IMR-90 (cell line): ENCODE measurements around the gene SHISA2.

Experiments
- BHLHE40 ChIP-seq: fragments of 150-350 bp; IDR thresholded peaks from 2 replicates; pipeline ENCODE4 v1.6.1; 2016; ENCODE audit warnings: mild to moderate bottlenecking, low read depth, low read length
- CEBPB ChIP-seq: IDR thresholded peaks from 2 replicates; pipeline ENCODE4 v1.6.1; 2012; ENCODE audit warnings: low read depth, low read length, improper control_type of control experiment
- MAFK ChIP-seq: IDR thresholded peaks from 2 replicates; pipeline ENCODE4 v1.6.1; 2012; ENCODE audit warnings: low read depth, low read length, improper control_type of control experiment
- MAZ ChIP-seq: IDR thresholded peaks from 2 replicates; pipeline ENCODE4 v1.6.1; 2012; ENCODE audit warnings: low read depth, mild to moderate bottlenecking, low read length, improper control_type of control experiment, moderate library complexity, borderline replicate concordance
- NFE2L2 ChIP-seq: fragments of 150-350 bp; IDR thresholded peaks from 2 replicates; pipeline ENCODE4 v1.6.1; 2016; ENCODE audit warnings: low read depth, mild to moderate bottlenecking, low read length
- POLR2A ChIP-seq: IDR thresholded peaks from 2 replicates; pipeline ENCODE4 v1.6.1; 2012; ENCODE audit warnings: mild to moderate bottlenecking, low read depth, low read length
- RAD21 ChIP-seq: IDR thresholded peaks from 2 replicates; pipeline ENCODE4 v1.6.1; 2012; ENCODE audit warnings: low read length, improper control_type of control experiment
- RFX5 ChIP-seq: IDR thresholded peaks from 2 replicates; pipeline ENCODE4 v1.8.0; 2012; ENCODE audit warnings: low read depth, mild to moderate bottlenecking, low read length, moderate library complexity
- SMC3 ChIP-seq: fragments of 150-350 bp; IDR thresholded peaks from 2 replicates; pipeline ENCODE4 v1.6.1; 2016; ENCODE audit warnings: low read depth, mild to moderate bottlenecking, antibody characterized with exemption, low read length, moderate library complexity
- TF ChIP-seq, protein P1 (sequence below): conservative IDR thresholded peaks from 2 replicates; pipeline ENCODE4 v1.5.1; 2012; ENCODE audit warnings: mild to moderate bottlenecking, low read depth, low read length, improper control_type of control experiment
- TF ChIP-seq, protein P2 (sequence below): fragments of 150-350 bp; IDR thresholded peaks from 2 replicates; pipeline ENCODE4 v1.6.1; 2016; ENCODE audit warnings: low read depth, mild to moderate bottlenecking, low read length, moderate library complexity, borderline replicate concordance

GRCh38 chr13:26036383-26036782 lies 15.4 kb downstream of the SHISA2 start:
- TF ChIP-seq, protein P1, sequence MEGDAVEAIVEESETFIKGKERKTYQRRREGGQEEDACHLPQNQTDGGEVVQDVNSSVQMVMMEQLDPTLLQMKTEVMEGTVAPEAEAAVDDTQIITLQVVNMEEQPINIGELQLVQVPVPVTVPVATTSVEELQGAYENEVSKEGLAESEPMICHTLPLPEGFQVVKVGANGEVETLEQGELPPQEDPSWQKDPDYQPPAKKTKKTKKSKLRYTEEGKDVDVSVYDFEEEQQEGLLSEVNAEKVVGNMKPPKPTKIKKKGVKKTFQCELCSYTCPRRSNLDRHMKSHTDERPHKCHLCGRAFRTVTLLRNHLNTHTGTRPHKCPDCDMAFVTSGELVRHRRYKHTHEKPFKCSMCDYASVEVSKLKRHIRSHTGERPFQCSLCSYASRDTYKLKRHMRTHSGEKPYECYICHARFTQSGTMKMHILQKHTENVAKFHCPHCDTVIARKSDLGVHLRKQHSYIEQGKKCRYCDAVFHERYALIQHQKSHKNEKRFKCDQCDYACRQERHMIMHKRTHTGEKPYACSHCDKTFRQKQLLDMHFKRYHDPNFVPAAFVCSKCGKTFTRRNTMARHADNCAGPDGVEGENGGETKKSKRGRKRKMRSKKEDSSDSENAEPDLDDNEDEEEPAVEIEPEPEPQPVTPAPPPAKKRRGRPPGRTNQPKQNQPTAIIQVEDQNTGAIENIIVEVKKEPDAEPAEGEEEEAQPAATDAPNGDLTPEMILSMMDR = no peak
- TF ChIP-seq POLR2A (no peak), RFX5 (no peak), CEBPB (no peak), RAD21 (no peak), MAFK (no peak), MAZ (no peak), BHLHE40 (no peak), SMC3 (no peak), NFE2L2 (no peak)
- TF ChIP-seq, protein P2, sequence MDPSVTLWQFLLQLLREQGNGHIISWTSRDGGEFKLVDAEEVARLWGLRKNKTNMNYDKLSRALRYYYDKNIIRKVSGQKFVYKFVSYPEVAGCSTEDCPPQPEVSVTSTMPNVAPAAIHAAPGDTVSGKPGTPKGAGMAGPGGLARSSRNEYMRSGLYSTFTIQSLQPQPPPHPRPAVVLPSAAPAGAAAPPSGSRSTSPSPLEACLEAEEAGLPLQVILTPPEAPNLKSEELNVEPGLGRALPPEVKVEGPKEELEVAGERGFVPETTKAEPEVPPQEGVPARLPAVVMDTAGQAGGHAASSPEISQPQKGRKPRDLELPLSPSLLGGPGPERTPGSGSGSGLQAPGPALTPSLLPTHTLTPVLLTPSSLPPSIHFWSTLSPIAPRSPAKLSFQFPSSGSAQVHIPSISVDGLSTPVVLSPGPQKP = no peak
